Astrocyte (in vitro differentiated cells and primary cell): ENCODE measurements around the gene RNF150. TPM values are rescaled to one million over a fixed set of nuclear protein-coding genes. Genes with fewer than 3 reads are reported as not detected.

Experiments used
- DNase-seq: peaks from one replicate; pipeline ENCODE4 v3.0.0-alpha.2; 2010; ENCODE audit warnings: low read depth
- FAIRE-seq: peaks from 2 replicates; lab custom pipeline; 2011; peaks lifted over from hg19 to GRCh38; lab: Jason Lieb, UNC
- H2AFZ ChIP-seq: 2 replicates; pipeline ENCODE4 v1.6.0; 2012; ENCODE audit warnings: low read depth, low read length, inconsistent platforms
- H3K27ac ChIP-seq: 2 replicates; pipeline ENCODE4 v1.5.1; 2011; ENCODE audit warnings: low read depth, low read length, inconsistent platforms
- H3K27me3 ChIP-seq: 2 replicates; pipeline ENCODE4 v1.6.0; 2011; ENCODE audit warnings: low read length, inconsistent platforms; ENCODE audit not compliant: insufficient read depth
- H3K36me3 ChIP-seq: 2 replicates; pipeline ENCODE4 v1.5.1; 2011; ENCODE audit warnings: low read length, inconsistent platforms; ENCODE audit not compliant: insufficient read depth
- H3K4me1 ChIP-seq: 2 replicates; pipeline ENCODE4 v1.5.1; 2011; ENCODE audit warnings: low read length, inconsistent platforms; ENCODE audit not compliant: insufficient read depth
- H3K4me2 ChIP-seq: 2 replicates; pipeline ENCODE4 v1.6.0; 2012; ENCODE audit warnings: low read length, inconsistent platforms
- H3K4me3 ChIP-seq: 2 replicates; pipeline ENCODE4 v1.5.1; 2011; ENCODE audit warnings: low read depth, mild to moderate bottlenecking, low read length, inconsistent platforms; ENCODE audit not compliant: insufficient read depth
- H3K79me2 ChIP-seq: 2 replicates; pipeline ENCODE4 v1.6.0; 2012; ENCODE audit warnings: mild to moderate bottlenecking, low read length, inconsistent platforms; ENCODE audit not compliant: insufficient read depth
- H3K9ac ChIP-seq: 2 replicates; pipeline ENCODE4 v1.6.0; 2012; ENCODE audit warnings: mild to moderate bottlenecking, low read length, inconsistent platforms
- H3K9me3 ChIP-seq: 2 replicates; pipeline ENCODE4 v1.5.1; 2012; ENCODE audit warnings: low read depth, mild to moderate bottlenecking, low read length, inconsistent platforms; ENCODE audit not compliant: insufficient read depth
- H4K20me1 ChIP-seq: 2 replicates; pipeline ENCODE4 v1.6.0; 2012; ENCODE audit warnings: low read length, inconsistent platforms; ENCODE audit not compliant: insufficient read depth
- H3K27ac Mint-ChIP-seq: one replicate; pipeline ENCODE4 v1.8.0; 2021; ENCODE audit warnings: mild to moderate bottlenecking, mixed read lengths; ENCODE audit not compliant: unreplicated experiment
- H3K27me3 Mint-ChIP-seq: one replicate; pipeline ENCODE4 v1.8.0; 2021; ENCODE audit warnings: low read depth, mixed read lengths; ENCODE audit not compliant: unreplicated experiment
- H3K36me3 Mint-ChIP-seq: one replicate; pipeline ENCODE4 v1.8.0; 2021; ENCODE audit warnings: low read depth, mixed read lengths; ENCODE audit not compliant: unreplicated experiment
- H3K4me1 Mint-ChIP-seq: one replicate; pipeline ENCODE4 v1.8.0; 2021; ENCODE audit warnings: low read depth, mixed read lengths; ENCODE audit not compliant: unreplicated experiment
- H3K4me3 Mint-ChIP-seq: one replicate; pipeline ENCODE4 v1.8.0; 2021; ENCODE audit warnings: mild to moderate bottlenecking, moderate library complexity, mixed read lengths; ENCODE audit not compliant: unreplicated experiment
- H3K9me3 Mint-ChIP-seq: one replicate; pipeline ENCODE4 v1.8.0; 2021; ENCODE audit warnings: mild to moderate bottlenecking, mixed read lengths; ENCODE audit not compliant: unreplicated experiment
- EZH2 ChIP-seq: IDR thresholded peaks from 2 replicates; pipeline ENCODE4 v1.6.1; 2012; ENCODE audit warnings: mild to moderate bottlenecking, low read length, inconsistent platforms; ENCODE audit not compliant: insufficient read depth
- total RNA-seq: library from RNA; stranded (reverse); gene quantifications from 2 replicates; pipeline ENCODE4 v1.2.1, GENCODE V29; 2021
- TF ChIP-seq, protein P1 (sequence below): IDR thresholded peaks from 2 replicates; pipeline ENCODE4 v1.5.1; 2011; ENCODE audit warnings: low read depth, mild to moderate bottlenecking, inconsistent platforms, low read length, moderate library complexity; ENCODE audit not compliant: insufficient read depth

RNF150 gene
- total RNA-seq, 1 donor from 2014 or later, result 5.2 TPM

DNA sequence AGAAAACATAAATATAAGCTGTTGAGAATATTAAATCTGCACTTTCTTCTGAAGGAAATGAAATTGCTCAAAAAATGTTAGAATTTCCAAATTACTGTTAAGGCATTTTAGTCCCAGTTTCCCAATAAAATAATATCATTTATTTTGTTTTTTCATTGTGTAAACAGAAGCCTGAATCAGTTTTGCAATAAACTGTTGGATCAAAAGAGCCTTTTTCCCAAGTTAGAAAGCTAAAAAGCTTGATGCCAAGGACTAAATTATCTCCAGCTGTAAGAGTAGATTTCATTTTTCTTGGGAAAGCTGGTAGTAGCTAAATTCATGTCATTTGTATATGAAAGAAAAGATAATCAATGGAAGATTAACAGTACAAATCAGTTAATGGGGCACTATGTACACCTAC, 95.8 kb downstream of the RNF150 start:
- no peaks in the 10 kb centered on the region for H3K9me3 ChIP-seq
- H3K27me3 ChIP-seq, result no peaks in the 10 kb centered on the region
- no peaks in the 10 kb centered on the region for H3K79me2 ChIP-seq
- H3K4me3 Mint-ChIP-seq, result no peak overlapping the region
- no peaks in the 10 kb centered on the region for H3K4me1 Mint-ChIP-seq
- TF ChIP-seq, protein P1, sequence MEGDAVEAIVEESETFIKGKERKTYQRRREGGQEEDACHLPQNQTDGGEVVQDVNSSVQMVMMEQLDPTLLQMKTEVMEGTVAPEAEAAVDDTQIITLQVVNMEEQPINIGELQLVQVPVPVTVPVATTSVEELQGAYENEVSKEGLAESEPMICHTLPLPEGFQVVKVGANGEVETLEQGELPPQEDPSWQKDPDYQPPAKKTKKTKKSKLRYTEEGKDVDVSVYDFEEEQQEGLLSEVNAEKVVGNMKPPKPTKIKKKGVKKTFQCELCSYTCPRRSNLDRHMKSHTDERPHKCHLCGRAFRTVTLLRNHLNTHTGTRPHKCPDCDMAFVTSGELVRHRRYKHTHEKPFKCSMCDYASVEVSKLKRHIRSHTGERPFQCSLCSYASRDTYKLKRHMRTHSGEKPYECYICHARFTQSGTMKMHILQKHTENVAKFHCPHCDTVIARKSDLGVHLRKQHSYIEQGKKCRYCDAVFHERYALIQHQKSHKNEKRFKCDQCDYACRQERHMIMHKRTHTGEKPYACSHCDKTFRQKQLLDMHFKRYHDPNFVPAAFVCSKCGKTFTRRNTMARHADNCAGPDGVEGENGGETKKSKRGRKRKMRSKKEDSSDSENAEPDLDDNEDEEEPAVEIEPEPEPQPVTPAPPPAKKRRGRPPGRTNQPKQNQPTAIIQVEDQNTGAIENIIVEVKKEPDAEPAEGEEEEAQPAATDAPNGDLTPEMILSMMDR, result no peak
- no peak for TF ChIP-seq EZH2
- peaks cover 3% of the 10 kb centered on the region for H3K36me3 Mint-ChIP-seq
- H2AFZ ChIP-seq, result no peak overlapping the region
- no peak for FAIRE-seq
- H3K27ac ChIP-seq, result no peak overlapping the region
- H3K27ac Mint-ChIP-seq, result no peak overlapping the region
- no peak overlapping the region for H3K9ac ChIP-seq
- no peaks in the 10 kb centered on the region for H4K20me1 ChIP-seq
- no peak overlapping the region for H3K4me3 ChIP-seq
- no peaks in the 10 kb centered on the region for H3K36me3 ChIP-seq
- peaks cover 4% of the 10 kb centered on the region for H3K9me3 Mint-ChIP-seq
- peaks cover 2% of the 10 kb centered on the region for H3K4me1 ChIP-seq
- H3K4me2 ChIP-seq, result no peak overlapping the region
- no peaks in the 10 kb centered on the region for H3K27me3 Mint-ChIP-seq
- no peak for DNase-seq

DNA sequence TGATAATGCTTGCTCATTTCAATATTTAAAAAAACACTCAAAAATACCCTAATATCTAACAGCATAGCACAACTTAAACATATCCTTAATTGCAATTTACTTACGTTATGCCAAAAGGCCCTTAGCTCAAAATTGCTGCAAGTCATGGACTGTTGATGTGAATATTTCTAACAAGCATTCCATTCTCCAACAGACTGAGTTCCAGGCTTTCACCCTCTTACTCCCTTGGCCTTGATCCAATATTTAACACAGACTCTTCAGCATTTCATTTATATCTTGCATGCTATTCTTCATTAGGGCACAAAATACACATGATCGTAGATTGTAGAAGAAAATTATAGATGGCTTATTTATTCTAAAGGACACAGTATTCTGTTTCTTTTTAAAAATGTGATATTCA, 96.5 kb downstream of the RNF150 start:
- H3K27me3 Mint-ChIP-seq, result no peaks in the 10 kb centered on the region
- Histone ChIP-seq H3K79me2 (no peaks in the 10 kb centered on the region), H3K4me1 (peaks cover 2% of the 10 kb centered on the region), H3K4me2 (no peak overlapping the region), H3K36me3 (no peaks in the 10 kb centered on the region), H2AFZ (no peak overlapping the region), H4K20me1 (no peaks in the 10 kb centered on the region), H3K27ac (no peak overlapping the region), H3K27me3 (no peaks in the 10 kb centered on the region), H3K4me3 (no peak overlapping the region), H3K9me3 (no peaks in the 10 kb centered on the region), H3K9ac (no peak overlapping the region)
- no peak overlapping the region for H3K27ac Mint-ChIP-seq
- TF ChIP-seq, protein P1, result no peak
- no peak for TF ChIP-seq EZH2
- DNase-seq (peak; percentile 19), FAIRE-seq (no peak)
- no peaks in the 10 kb centered on the region for H3K4me1 Mint-ChIP-seq
- H3K36me3 Mint-ChIP-seq, result peaks cover 3% of the 10 kb centered on the region
- peaks cover 4% of the 10 kb centered on the region for H3K9me3 Mint-ChIP-seq
- no peak overlapping the region for H3K4me3 Mint-ChIP-seq

DNA sequence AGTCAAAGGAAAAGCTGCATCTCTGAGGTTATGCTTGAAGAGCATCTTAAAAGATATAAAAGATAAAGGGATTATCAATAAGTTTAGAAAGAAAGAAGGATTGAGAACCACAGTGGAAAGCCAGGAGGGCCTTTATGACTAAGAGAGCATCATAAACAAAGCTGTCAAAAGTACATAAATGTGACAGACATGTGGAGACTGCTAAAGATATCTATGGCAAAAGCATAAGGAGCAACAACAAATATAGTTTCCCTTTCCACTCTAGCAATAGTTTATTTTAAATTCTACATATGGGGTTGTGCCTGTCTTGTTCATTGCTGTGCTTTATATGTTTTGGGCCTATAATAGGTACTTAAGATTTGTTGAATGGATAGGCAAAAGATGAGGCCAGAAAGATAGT, 97.3 kb downstream of the RNF150 start:
- Histone ChIP-seq H3K4me2 (no peak overlapping the region), H2AFZ (no peak overlapping the region), H3K27ac (no peak overlapping the region), H3K36me3 (no peaks in the 10 kb centered on the region), H3K9me3 (no peaks in the 10 kb centered on the region), H3K79me2 (no peaks in the 10 kb centered on the region), H3K27me3 (no peaks in the 10 kb centered on the region), H3K4me1 (no peaks in the 10 kb centered on the region), H3K4me3 (no peak overlapping the region), H4K20me1 (no peaks in the 10 kb centered on the region), H3K9ac (no peak overlapping the region)
- H3K36me3 Mint-ChIP-seq, result peaks cover 3% of the 10 kb centered on the region
- no peak overlapping the region for H3K4me3 Mint-ChIP-seq
- no peaks in the 10 kb centered on the region for H3K4me1 Mint-ChIP-seq
- FAIRE-seq, result no peak
- H3K27me3 Mint-ChIP-seq, result no peaks in the 10 kb centered on the region
- TF ChIP-seq, protein P1, result no peak
- no peak for TF ChIP-seq EZH2
- peaks cover 4% of the 10 kb centered on the region for H3K9me3 Mint-ChIP-seq
- H3K27ac Mint-ChIP-seq, result no peak overlapping the region
- no peak for DNase-seq
